KBM-7 (cell line): ENCODE measurements around the gene CMPK1.
A peak's percentile ranks its signal among the peaks of the same experiment; 100 is the strongest.

ENCODE experiments used
- DNase-seq: peaks from one replicate; pipeline ENCODE4 v3.0.0-alpha.2; 2015
- in situ Hi-C: fragments of 300-500 bp; cut with MboI; formaldehyde crosslinking; loops from 2 replicates; pipeline ENCODE4 v1.14.3; 2020; ENCODE audit warnings: low sequenced_read_pairs, low pct_unique_long_range_greater_than_20kb, mixed read lengths

Gene CMPK1

GRCh38 chr1:47388030-47388890, 54.7 kb downstream of the CMPK1 start:
- in situ Hi-C loops: no loop called here
- DNase-seq: no peak

GRCh38 chr1:47388891-47389238, 55.3 kb downstream of the CMPK1 start:
- in situ Hi-C loops: no loop called here
- peak; percentile 77 for DNase-seq

DNA sequence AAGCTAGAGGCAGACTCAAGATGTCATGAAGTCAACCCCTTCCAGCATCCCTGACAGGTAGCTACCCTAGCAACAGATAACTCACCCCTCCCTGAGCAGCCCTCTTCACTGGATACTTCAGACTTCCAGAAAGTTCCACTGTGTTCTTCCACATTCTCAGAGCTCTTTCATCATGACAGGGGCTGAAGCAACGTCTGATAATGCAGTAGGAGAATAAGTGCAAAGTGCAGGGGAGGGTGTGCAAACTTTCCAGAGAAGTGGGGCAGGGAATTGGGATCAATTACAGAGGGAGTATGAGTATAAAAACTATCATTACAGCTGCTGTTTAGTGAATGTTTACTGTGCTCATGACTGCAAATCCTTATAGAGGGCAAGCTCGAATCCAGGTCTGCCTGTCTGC, 56.1 kb downstream of the CMPK1 start:
- in situ Hi-C loops: no loop called here
- DNase-seq: no peak

- in situ Hi-C loops: no loop called here
- DNase-seq: no peak
These were observed 57.3 kb downstream of the CMPK1 start for GRCh38 chr1:47390843-47391242.

DNA sequence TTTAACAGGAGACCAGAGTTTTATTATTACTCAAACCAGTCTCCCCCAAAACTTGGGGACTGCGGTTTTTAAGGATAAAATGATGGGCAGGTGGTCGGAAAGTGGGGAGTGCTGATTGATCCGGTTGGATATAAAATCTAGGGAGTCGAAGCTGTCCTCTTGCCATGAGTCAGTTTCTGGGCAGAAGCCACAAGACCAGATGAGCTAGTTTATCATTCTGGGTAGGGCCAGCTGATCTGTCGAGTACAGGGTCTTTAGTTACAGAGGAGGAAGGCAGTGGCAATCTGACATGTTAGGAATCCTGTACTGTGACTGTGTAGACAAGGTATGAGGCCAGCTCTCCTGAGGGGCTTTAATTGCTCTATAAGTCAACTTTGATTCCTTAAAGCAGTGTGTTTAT, 59.6 kb downstream of the CMPK1 start:
- in situ Hi-C loops: no loop called here
- no peak for DNase-seq

DNA sequence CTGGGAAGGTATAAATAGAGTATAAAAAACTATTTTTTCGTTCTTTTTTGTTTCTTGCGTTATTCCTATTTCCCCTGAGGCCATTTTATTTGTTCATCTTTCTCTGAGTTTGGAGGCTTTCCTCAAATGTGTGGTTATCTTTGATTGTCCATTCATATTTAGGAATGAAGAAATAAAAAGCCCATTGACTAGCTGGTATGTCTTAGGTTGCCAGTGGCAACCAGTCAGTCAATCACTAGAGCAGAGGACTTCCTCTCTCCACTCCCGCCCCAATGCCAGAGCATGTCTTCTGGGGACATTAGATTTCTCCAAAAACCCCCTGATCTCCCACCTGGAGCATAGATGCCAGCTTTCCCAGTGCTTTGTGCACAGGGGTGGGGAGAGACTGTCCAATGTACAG, 61.8 kb downstream of the CMPK1 start:
- DNase-seq: no peak
- in situ Hi-C loops: no loop called here

DNA sequence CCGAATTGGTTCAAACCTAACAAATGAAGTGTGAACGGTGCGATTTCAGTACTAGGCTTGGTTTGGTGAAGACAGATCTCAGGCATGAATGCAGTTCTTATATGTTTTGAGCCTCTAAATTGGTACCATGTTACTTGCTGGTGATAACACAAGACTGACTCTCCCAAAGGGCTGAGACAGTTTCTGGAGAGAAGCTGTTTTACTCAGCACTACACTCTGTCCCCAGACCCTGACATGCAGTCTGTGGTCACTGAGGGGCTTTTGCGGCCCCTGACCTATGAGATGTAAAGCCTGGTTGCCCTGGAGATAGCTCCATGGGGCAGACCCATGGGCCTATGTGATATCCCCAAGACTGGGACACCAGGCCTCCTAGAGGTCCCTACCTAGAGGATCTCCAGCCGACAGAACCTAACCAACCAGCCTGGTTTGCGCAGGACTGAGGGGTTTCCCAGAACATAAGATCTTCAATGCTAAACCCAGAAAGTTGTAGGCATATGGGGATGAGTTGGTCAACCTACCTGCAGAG, 63.1 kb downstream of the CMPK1 start:
- no peak for DNase-seq
- in situ Hi-C loops: no loop called here

DNA sequence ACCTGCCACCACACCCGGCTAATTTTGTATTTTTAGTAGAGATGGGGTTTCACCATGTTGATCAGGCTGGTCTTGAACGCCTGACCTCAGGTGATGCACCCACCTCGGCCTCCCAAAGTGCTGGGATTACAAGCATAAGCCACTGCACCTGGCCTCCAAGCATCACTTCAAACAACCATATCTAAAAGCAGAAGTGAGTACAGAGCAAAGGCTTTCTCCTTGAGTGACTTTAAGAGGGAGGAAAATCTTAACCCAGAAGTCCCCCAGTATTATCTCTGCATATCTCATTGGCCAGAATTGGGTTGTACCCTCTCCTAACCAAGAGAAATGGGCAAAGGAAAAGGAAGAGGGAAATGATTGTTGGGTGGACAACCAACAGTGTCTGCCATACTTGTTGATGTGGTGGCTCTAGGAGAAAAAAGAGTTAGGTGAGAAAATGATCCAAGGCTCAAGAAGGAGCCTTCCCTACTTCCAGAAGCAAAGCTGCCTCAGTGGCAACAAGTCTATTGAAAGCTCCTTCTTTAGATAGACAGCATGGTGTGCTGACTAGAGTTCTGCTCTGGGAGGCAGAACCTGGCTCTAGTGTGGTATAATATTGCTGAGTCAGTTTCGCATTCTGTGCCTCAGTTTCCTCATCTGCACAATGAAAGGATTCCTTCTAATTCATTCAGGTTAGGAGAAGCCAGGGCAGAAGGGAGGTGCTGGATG, 65.7 kb downstream of the CMPK1 start:
- DNase-seq: no peak
- in situ Hi-C loops: no loop called here

- in situ Hi-C loops: no loop called here
- no peak for DNase-seq
These were observed 66.2 kb downstream of the CMPK1 start for GRCh38 chr1:47399846-47400155.

- in situ Hi-C loops: no loop called here
- no peak for DNase-seq
These were observed 68.2 kb downstream of the CMPK1 start for GRCh38 chr1:47401761-47402160.

- in situ Hi-C loops: no loop called here
- DNase-seq: no peak
These were observed 69.0 kb downstream of the CMPK1 start for GRCh38 chr1:47402591-47402990.

DNA sequence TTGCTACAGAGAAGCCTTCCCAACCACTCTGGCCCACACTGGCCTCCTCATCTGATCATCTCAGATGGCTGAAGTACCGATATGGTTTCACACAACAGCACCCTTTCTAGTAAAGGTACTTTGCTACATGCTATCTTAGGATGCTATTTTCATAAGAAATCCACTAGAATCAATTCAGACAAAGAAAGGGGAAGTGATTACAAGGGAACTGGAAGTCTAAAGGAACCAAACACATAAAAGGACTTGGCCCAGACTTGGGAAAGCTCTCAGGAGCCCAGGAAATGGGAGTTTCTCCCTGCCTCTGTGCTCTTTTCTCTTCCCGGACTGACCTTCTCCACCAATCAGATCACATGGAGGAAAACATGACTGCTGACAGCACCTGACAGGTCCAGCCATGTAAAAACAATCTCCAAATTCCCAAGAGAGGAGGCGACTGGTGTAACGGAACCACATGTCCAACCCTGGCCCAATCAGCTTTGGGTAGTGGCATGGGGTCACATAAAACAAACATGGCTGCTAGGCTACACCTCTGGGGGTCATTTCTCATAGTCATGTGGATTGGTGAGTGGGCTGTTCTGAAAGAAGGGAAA, 69.8 kb downstream of the CMPK1 start:
- no peak for DNase-seq
- in situ Hi-C loops: no loop called here

DNA sequence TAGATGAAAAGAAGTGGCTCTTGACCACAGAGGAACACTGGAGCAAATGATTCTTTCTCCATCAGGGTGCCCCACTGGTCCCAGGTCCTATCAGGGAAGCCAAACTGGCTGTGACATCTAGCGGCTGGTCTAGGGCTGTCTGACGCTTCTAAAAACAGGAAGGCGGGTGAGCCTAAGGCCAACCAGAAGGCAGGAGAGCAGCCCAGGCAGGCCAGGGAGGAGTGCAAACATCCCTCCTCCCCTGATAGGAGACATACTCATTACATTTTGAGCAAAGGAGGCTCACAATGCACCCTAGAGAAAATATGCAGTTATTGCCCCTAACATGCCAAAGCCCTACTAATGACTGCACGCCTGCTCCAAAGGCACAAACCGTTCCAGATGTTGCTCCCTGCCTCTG, 72.1 kb downstream of the CMPK1 start:
- in situ Hi-C loops: no loop called here

DNA sequence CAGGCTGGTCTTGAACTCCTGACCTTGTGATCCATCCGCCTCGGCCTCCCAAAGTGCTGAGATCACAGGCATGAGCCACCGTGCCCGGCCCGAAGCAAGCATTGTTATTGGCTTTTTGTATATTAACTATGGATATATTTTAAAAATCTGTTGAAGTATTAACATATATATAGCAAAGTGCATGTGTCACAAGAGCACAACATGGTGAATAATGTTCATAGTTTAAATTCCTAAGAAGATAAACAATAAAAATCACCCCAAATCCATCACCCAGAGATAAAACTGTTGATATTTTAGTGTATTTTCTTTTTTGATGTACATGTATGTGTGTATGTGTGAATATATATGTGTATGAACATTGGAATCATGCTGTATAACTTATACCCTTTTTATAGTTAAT, 73.4 kb downstream of the CMPK1 start:
- DNase-seq: no peak
- in situ Hi-C loops: no loop called here

More for the DNA sequence above, 72.1 kb downstream of the CMPK1 start:
- DNase-seq: peak; percentile 53

- DNase-seq: no peak
- in situ Hi-C loops: no loop called here
These were observed 73.9 kb downstream of the CMPK1 start for GRCh38 chr1:47407481-47407880.

GRCh38 chr1:47409311-47410067, 75.9 kb downstream of the CMPK1 start:
- in situ Hi-C loops: no loop called here
- no peak for DNase-seq

DNA sequence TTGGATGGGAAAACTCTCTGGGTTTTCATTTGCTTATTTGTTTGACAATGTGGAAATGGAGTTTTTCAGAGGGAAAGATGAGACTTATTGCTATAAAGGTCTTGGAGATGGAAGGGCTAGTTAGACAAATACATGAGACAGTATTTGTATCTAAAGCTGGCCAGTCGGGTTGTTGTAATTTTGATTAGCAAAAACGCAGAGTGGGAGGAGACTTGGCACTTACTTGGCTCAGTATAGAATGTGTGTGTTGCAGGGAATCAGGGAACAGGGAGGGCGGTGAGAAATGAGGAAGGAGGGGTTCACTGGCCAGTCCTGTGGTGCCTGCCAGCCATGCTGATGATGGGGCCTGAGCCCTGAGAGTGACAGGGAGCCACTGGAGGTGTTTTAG, 76.5 kb downstream of the CMPK1 start:
- in situ Hi-C loops: no loop called here

DNA sequence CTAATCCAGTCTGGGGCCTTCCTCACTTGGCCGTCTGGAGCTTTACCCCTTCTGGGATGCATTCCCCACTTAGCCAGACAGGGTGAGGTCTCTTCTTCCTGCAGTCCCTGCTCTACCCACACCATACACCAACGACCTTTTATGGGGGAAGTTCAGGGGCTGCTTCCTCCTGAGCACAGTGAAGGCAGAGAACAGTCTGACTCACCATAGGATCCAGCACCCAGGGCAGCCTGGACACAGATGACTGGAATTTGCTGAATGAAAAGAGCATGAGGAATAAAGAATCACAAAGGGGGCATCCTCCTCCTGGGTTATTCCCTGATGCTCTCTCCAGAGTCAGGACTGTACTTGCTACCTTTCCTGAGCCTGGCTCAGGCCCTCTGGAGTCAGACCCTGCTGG, 77.8 kb downstream of the CMPK1 start:
- no peak for DNase-seq
- in situ Hi-C loops: no loop called here

More for the DNA sequence above, 76.5 kb downstream of the CMPK1 start:
- DNase-seq: no peak

DNA sequence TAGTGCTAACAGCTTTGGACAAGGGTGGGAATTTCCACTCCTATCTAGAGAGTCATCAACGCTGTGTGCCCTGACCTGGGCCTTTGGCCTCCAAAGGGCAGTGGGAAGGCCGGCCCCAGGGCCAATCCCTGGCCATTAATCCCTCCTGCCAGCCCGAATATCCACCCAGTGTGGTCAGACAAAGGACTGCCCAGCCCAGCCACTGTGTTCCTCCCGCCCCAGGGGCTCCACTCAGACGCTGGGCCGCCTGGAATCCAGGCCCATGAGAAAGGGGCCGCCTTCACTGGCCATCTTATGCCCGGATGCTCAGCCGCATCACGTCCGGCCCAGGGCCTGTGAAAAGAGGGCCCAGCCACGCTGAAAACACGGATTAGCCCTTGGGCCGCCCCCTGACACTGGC, 78.8 kb downstream of the CMPK1 start:
- in situ Hi-C loops: no loop called here

More for the DNA sequence above, 78.8 kb downstream of the CMPK1 start:
- no peak for DNase-seq
